Measurements from ENCODE around the gene SIX2.

The SIX2 gene

GRCh38 chr2:44967727-44968432 lies 41.4 kb downstream of the SIX2 start:
- no peak for FAIRE-seq
- no peak for DNase-seq (ENCODE audit: low spot score)

DNA sequence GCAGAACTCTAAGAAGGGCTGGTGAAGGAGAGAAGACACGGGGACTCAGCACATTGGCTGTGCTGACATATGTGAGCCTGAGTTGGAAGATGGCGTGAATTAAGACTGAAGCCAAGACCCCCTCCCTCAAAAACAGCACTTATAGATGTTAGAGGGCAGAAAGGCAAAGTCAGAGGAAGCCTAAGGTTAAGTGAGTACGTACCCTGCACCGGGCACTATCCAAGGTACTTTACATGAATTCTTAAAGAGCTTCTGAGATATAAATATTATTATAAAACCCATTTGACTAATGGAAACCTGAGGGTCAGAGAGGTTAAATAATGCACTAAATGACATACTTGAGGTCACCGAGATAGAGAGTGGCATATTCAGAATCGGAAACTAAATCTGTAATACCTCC lies 42.2 kb downstream of the SIX2 start:
- FAIRE-seq: peak; percentile 27
- no peak for DNase-seq (ENCODE audit: low spot score)

- no peak for FAIRE-seq
- no peak for DNase-seq (ENCODE audit: low spot score)
These were observed 43.6 kb downstream of the SIX2 start for GRCh38 chr2:44965684-44966083.

GRCh38 chr2:44964752-44965236 lies 44.5 kb downstream of the SIX2 start:
- FAIRE-seq (no peak), DNase-seq (ENCODE audit: low spot score) (peak; percentile 39)

DNA sequence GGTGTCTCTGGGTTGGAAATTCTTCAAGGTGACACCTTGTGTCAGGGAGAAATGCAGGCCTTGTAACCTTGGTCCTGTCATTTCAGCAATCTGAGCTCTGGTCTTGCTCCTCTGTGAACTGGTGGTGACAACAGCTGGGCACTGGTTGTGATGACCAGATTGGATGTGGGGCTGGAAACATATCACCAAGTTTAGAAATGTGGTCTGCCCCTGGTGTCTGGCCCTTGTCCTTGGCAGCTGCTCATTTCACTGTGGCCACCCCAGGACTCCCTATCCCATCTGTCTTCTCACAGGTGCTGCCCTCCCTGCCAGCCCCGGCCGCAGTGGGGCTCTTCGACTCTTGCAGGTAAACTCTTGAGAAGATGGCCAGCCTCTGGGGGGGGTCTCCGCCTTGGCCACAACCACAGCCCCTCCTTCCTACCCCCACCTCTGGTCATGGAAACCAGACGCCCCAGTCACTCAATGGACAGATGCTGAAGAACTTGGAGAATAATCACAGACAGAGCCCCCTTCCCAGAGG lies 47.0 kb downstream of the SIX2 start:
- FAIRE-seq: no peak

GRCh38 chr2:44960871-44961270 lies 48.4 kb downstream of the SIX2 start:
- DNase-seq (ENCODE audit: low spot score): no peak

More for the DNA sequence above, 47.0 kb downstream of the SIX2 start:
- DNase-seq (ENCODE audit: low spot score): no peak

GRCh38 chr2:44959855-44960254 lies 49.4 kb downstream of the SIX2 start:
- FAIRE-seq (no peak), DNase-seq (ENCODE audit: low spot score) (no peak)

More at GRCh38 chr2:44960871-44961270, 48.4 kb downstream of the SIX2 start:
- FAIRE-seq: no peak

GRCh38 chr2:44957656-44958327 lies 51.5 kb downstream of the SIX2 start:
- no peak for DNase-seq (ENCODE audit: low spot score)
- FAIRE-seq: no peak

GRCh38 chr2:44956843-44957242 lies 52.4 kb downstream of the SIX2 start:
- DNase-seq (ENCODE audit: low spot score) (no peak), FAIRE-seq (no peak)

DNA sequence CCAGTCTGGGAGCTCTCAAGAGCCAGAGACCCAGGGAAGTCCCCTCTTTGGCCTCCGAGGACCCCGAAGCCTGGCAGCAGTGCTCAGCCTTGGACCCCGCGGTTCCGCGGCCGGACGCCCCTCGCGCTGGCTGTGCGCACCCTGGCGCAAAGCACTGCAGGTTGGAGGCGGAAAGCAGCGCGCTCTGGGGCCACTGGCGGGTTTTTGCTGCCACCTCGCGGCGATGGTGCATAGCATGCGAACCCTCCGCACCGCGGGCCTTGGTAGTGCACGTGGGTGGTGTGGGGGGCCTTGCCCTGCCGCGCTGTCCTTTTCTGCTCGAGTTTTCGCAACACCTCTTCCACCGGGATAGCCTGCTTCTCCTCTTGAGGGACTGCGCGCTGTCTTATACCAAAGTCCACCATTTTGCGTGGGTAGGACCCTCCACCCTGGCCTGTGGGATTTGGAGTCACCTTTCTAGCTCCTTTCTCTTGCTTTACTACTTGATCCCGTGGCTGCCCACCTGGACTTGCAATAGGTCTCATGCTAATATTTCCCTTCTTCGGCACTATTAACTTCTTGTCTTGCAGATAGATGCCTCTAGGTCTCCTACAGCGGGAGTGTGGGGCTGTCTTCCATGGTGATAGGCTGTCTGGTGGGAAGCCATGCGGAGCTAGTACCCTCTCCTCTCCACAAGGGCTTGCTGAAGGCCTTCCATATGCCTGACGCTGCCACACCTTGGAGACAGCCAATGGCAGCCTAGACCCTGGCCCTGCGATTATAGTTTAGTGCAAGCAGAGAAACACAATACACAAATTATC lies 53.5 kb downstream of the SIX2 start:
- FAIRE-seq (peak; percentile 42), DNase-seq (ENCODE audit: low spot score) (peak; percentile 87)
